ENCODE measurements around the gene NOL4. TPM values are rescaled to one million over a fixed set of nuclear protein-coding genes. Genes with fewer than 3 reads are reported as not detected.
"Not testable (repeated sequence)": the region's sequence is repeated elsewhere in the genome, so short reads cannot be mapped to it uniquely, and the experiment has no call there.

NOL4 gene
- 1 to 10 TPM in 1 of 2 donors, under 1 TPM in 1; 0.67 to 3.1 TPM for total RNA-seq
- under 1 TPM; 0.02 to 0.06 TPM for polyA plus RNA-seq
- long read RNA-seq, donor 1 = 0 reads
- long read RNA-seq, donor 2 = 0 reads
- long read RNA-seq, donor 3 = 0 reads
- long read RNA-seq, donor 4 = 0 reads
- long read RNA-seq, donor 5, partial matches to known transcripts = 0 of 3 reads
- long read RNA-seq, donor 5, other reads (novel, unspliced or antisense) = 0 of 3 reads

- no peak for TF ChIP-seq CTCF (IDR thresholded peaks at IDR 0.05; ENCODE audit: control extremely low read depth, extremely low read depth)
- peak within 1 kb of the TSS in 1 of 2 donors; percentile 38 for H3K9ac ChIP-seq (ENCODE audit: insufficient read depth in 1 of 2, low read length in 2 of 2)
- DNase-seq = peak; percentile 71 to 84 (median 83)
- peak within 1 kb of the TSS; percentile 10 for H3K4me3 ChIP-seq
- no peak within 1 kb of the TSS for H3K27ac ChIP-seq (ENCODE audit: low read depth in 1 of 2, low read length in 1 of 2)
- H3K9me3 ChIP-seq (ENCODE audit: control insufficient read depth in 4 of 4, insufficient read depth in 3 of 4, low read length in 3 of 4) = peaks cover 0 to 9% (median 0%) of the 10 kb centered on the region in 4 donors
- H3K27me3 ChIP-seq (ENCODE audit: control insufficient read depth in 3 of 3, insufficient read depth in 3 of 3, low read length in 2 of 3) = peaks cover 7 to 70% (median 58%) of the 10 kb centered on the region in 3 donors
- no peaks in the 10 kb centered on the region for H3K36me3 ChIP-seq (ENCODE audit: control insufficient read depth in 4 of 4, insufficient read depth in 4 of 4, low read length in 4 of 4)
- no peak for ATAC-seq (ENCODE audit: insufficient read depth, low FRiP score)
- 1% methylated on average over 52 to 56 of the region's 56 CpGs for WGBS, 2 donors
- peaks cover 0 to 29% (median 6%) of the 10 kb centered on the region in 5 donors for H3K4me1 ChIP-seq (ENCODE audit: control insufficient read depth in 5 of 5, insufficient read depth in 5 of 5, low read length in 5 of 5)
Measured at GRCh38 chr18:34224423-34225217, at the start of gene NOL4. Gene NOL4, minus strand, starts transcription at chr18:34224913. Its CDS starts 1,660 bp downstream, at chr18:34223253.

GRCh38 chr18:34266029-34266428 is 41.3 kb upstream of the NOL4 start:
- H3K36me3 ChIP-seq (ENCODE audit: control insufficient read depth in 4 of 4, insufficient read depth in 4 of 4, low read length in 4 of 4); DNase-seq; ATAC-seq (ENCODE audit: insufficient read depth, low FRiP score); H3K4me3 ChIP-seq; H3K27me3 ChIP-seq (ENCODE audit: control insufficient read depth in 3 of 3, insufficient read depth in 3 of 3, low read length in 2 of 3); H3K27ac ChIP-seq (ENCODE audit: low read depth in 1 of 2, low read length in 1 of 2); H3K9me3 ChIP-seq (ENCODE audit: control insufficient read depth in 4 of 4, insufficient read depth in 3 of 4, low read length in 3 of 4); H3K9ac ChIP-seq (ENCODE audit: insufficient read depth in 1 of 2, low read length in 2 of 2); H3K4me1 ChIP-seq (ENCODE audit: control insufficient read depth in 5 of 5, insufficient read depth in 5 of 5, low read length in 5 of 5): not testable (repeated sequence)
- WGBS, 2 donors = 80 to 85% methylated on average over 2 of the region's 2 CpGs

- ATAC-seq (ENCODE audit: insufficient read depth, low FRiP score) (no peak), DNase-seq (peak in 2 of 3 donors; percentile 2 to 35)
- H3K9ac ChIP-seq (ENCODE audit: insufficient read depth in 1 of 2, low read length in 2 of 2) = no peak overlapping the region
- H3K4me1 ChIP-seq (ENCODE audit: control insufficient read depth in 5 of 5, insufficient read depth in 5 of 5, low read length in 5 of 5) = no peaks in the 10 kb centered on the region
- H3K27ac ChIP-seq (ENCODE audit: low read depth in 1 of 2, low read length in 1 of 2) = no peak overlapping the region
- no peaks in the 10 kb centered on the region for H3K36me3 ChIP-seq (ENCODE audit: control insufficient read depth in 4 of 4, insufficient read depth in 4 of 4, low read length in 4 of 4)
- H3K9me3 ChIP-seq (ENCODE audit: control insufficient read depth in 4 of 4, insufficient read depth in 3 of 4, low read length in 3 of 4) = peaks cover 0 to 7% (median 3%) of the 10 kb centered on the region in 4 donors
- no peak for TF ChIP-seq CTCF (IDR thresholded peaks at IDR 0.05; ENCODE audit: control extremely low read depth, extremely low read depth)
- WGBS, 2 donors = 61 to 79% methylated on average over 3 of the region's 3 CpGs
- H3K4me3 ChIP-seq = no peak overlapping the region
- H3K27me3 ChIP-seq (ENCODE audit: control insufficient read depth in 3 of 3, insufficient read depth in 3 of 3, low read length in 2 of 3) = no peaks in the 10 kb centered on the region
Measured at GRCh38 chr18:34261865-34262780, 37.4 kb upstream of the NOL4 start.

Data from lung (tissue), 16 donors.